A673 (cell line): ENCODE data around the gene KIF2C. TPM values are rescaled to one million over a fixed set of nuclear protein-coding genes. Genes with fewer than 3 reads are reported as not detected.

ENCODE experiments used
- BruUV-seq: library from RNA; stranded (reverse); fragments of 400-500 nt; replicated peaks from 2 replicates; lab custom pipeline; 2021; lab: Mats Ljungman, UMichigan
- CTCF ChIA-PET: fragments of 300-600 bp; sonication (Branson Sonifier 250); formaldehyde crosslinking; loops from one replicate; lab custom pipeline; 2022; ENCODE audit warnings: antibody characterized with exemption; lab: Charles Lee
- POLR2A ChIA-PET: fragments of 300-600 bp; sonication (Branson Sonifier 250); formaldehyde crosslinking; loops from one replicate; lab custom pipeline; 2022; ENCODE audit warnings: antibody characterized with exemption; ENCODE audit not compliant: low non-redundant PET; lab: Charles Lee
- DNase-seq: peaks from one replicate; pipeline ENCODE4 v3.0.0-alpha.2; 2015; ENCODE audit warnings: low spot score
- H3K27ac ChIP-seq: fragments of 200-600 bp; sonication (generic); 2 replicates; pipeline ENCODE4 v1.5.1; 2016; ENCODE audit warnings: mixed run types, low read depth, mild to moderate bottlenecking, mixed read lengths, antibody characterized with exemption, low read length; ENCODE audit not compliant: poor library complexity, severe bottlenecking
- H3K27me3 ChIP-seq: fragments of 200-600 bp; sonication (generic); replicated peaks from 2 replicates; pipeline ENCODE4 v1.6.1; 2017; ENCODE audit warnings: mixed run types, low read depth, mild to moderate bottlenecking, mixed read lengths, antibody characterized with exemption, low read length; ENCODE audit not compliant: insufficient read depth, poor library complexity
- H3K36me3 ChIP-seq: fragments of 200-600 bp; sonication (generic); 2 replicates; pipeline ENCODE4 v1.6.1; 2016; ENCODE audit warnings: mixed run types, mild to moderate bottlenecking, mixed read lengths, antibody characterized with exemption, low read length; ENCODE audit not compliant: insufficient read depth, poor library complexity, severe bottlenecking
- H3K4me1 ChIP-seq: fragments of 200-600 bp; sonication (generic); 2 replicates; pipeline ENCODE4 v1.6.1; 2017; ENCODE audit warnings: mixed run types, mild to moderate bottlenecking, mixed read lengths, antibody characterized with exemption, low read length; ENCODE audit not compliant: insufficient read depth, poor library complexity, severe bottlenecking
- H3K4me3 ChIP-seq: fragments of 200-600 bp; sonication (generic); 2 replicates; pipeline ENCODE4 v1.5.1; 2016; ENCODE audit warnings: low read depth, mixed run types, mild to moderate bottlenecking, mixed read lengths, low read length; ENCODE audit not compliant: poor library complexity, severe bottlenecking
- H3K9me3 ChIP-seq: fragments of 200-600 bp; sonication (generic); 2 replicates; pipeline ENCODE4 v1.6.1; 2016; ENCODE audit warnings: mixed run types, low read depth, mild to moderate bottlenecking, mixed read lengths, antibody characterized with exemption, low read length; ENCODE audit not compliant: poor library complexity, severe bottlenecking
- CTCF ChIP-seq: fragments of 300-800, 200-600 bp; sonication (generic); conservative IDR thresholded peaks from 2 replicates; pipeline ENCODE4 v1.5.1; 2017; ENCODE audit warnings: low read depth, mild to moderate bottlenecking, antibody characterized with exemption, low read length, moderate library complexity, mixed read lengths
- EZH2 ChIP-seq: fragments of 200-600 bp; sonication (generic); IDR thresholded peaks from 2 replicates; pipeline ENCODE4 v1.6.1; 2017; ENCODE audit warnings: borderline replicate concordance, low read depth, mild to moderate bottlenecking, mixed read lengths, antibody characterized with exemption, low read length; ENCODE audit not compliant: poor library complexity, severe bottlenecking
- intact Hi-C: fragments of 100-400 bp; cut with micrococcal nuclease; formaldehyde crosslinking; loops from one replicate; pipeline ENCODE4 v1.10.0; 2022; ENCODE audit not compliant: unreplicated experiment
- total RNA-seq: library from RNA; stranded (reverse); gene quantifications from 2 replicates; pipeline ENCODE4 v1.2.3, GENCODE V29; 2021

The KIF2C gene
- total RNA-seq, 1 experiment from 2014 or later, result 127 TPM

- Histone ChIP-seq H3K4me3 (no peak overlapping the region), H3K9me3 (no peaks in the 10 kb centered on the region), H3K36me3 (peaks cover 9% of the 10 kb centered on the region), H3K27me3 (no peaks in the 10 kb centered on the region), H3K27ac (peak overlapping the region; percentile 23), H3K4me1 (peaks cover 19% of the 10 kb centered on the region)
- BruUV-seq, result no TSS peak
- ChIA-PET CTCF (no interaction called here), POLR2A (no interaction called here)
- no peak for DNase-seq
- intact Hi-C loops, result loop anchor here (10.0 kb wide), 1 partner anchor 502 kb away; no protein-coding TSS in a partner anchor
- TF ChIP-seq EZH2, result no peak
- no peak for TF ChIP-seq CTCF
Measured at GRCh38 chr1:44803062-44803311, 63.4 kb downstream of the KIF2C start.

- intact Hi-C loops, result loop anchor here (10.0 kb wide), 1 partner anchor 501 kb away; no protein-coding TSS in a partner anchor
- CTCF ChIA-PET, result no interaction called here
- POLR2A ChIA-PET, result no interaction called here
- no peak for DNase-seq
- no peaks in the 10 kb centered on the region for H3K27me3 ChIP-seq
- peaks cover 9% of the 10 kb centered on the region for H3K36me3 ChIP-seq
- H3K4me1 ChIP-seq, result peaks cover 24% of the 10 kb centered on the region
- H3K9me3 ChIP-seq, result no peaks in the 10 kb centered on the region
- H3K27ac ChIP-seq, result peak overlapping the region; percentile 23
- H3K4me3 ChIP-seq, result no peak overlapping the region
- no peak for TF ChIP-seq CTCF
- no peak for TF ChIP-seq EZH2
- BruUV-seq, result no TSS peak
Measured at GRCh38 chr1:44803312-44804095, 63.9 kb downstream of the KIF2C start.

GRCh38 chr1:44805311-44806024 is 65.8 kb downstream of the KIF2C start:
- Histone ChIP-seq H3K4me1 (peaks cover 44% of the 10 kb centered on the region), H3K27me3 (no peaks in the 10 kb centered on the region), H3K9me3 (no peaks in the 10 kb centered on the region), H3K4me3 (no peak overlapping the region), H3K36me3 (peaks cover 9% of the 10 kb centered on the region), H3K27ac (peak overlapping the region; percentile 3)
- ChIA-PET CTCF (no interaction called here), POLR2A (interaction anchor here (0.6 kb wide), 1 partner anchor 14 kb away, joined by 6 read pairs; no protein-coding TSS in a partner anchor)
- intact Hi-C loops, result loop anchor here (10.0 kb wide), 1 partner anchor 499 kb away; no protein-coding TSS in a partner anchor
- BruUV-seq, result no TSS peak
- TF ChIP-seq EZH2 (no peak), CTCF (peak; percentile 34)
- no peak for DNase-seq
